ENCODE measurements around the gene MAP4K2.

MAP4K2 gene

DNA sequence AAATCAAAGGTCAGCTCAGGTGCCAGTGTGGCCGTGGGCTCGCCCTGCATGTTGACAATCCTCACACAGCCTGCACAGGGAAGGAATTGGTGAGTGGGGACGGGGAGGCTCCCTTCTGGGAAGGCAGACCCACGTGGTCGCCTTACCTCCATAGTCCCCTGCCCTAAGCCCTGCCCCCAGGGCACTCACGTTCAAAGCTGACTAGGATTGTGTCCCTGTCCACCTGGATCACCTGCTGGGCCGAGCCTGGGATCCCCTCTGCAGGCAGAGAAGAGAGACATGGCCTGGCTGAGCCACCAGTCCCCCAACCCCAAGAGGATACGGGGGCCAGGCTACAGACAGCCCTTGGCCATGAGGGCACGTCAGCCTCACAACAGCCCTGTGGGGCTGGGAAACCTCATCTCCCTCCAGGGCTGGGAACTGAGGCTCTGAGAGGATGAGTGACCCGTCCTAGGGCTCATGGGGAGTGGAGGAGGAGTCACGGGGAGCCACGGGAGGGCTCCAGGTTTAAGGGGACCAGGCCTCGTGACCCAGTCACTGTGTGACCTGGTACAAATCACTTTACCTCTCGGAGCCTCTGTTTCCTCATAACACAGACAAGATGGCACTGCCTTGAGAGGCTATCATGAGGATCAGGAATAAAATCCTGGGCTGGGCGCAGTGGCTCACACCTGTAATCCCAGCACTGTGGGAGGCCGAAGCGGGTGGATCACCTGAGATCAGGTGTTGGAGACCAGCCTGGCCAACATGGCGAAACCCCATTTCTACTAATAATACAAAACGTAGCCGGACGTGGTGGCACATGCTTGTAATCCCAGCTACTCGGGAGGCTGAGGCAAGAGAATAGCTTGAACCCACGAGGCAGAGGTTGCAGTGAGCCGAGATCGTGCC is 12.6 kb downstream of the MAP4K2 start:
- no peak for TF ChIP-seq RARB (CRISPR knock-in tag; IDR thresholded peaks at IDR 0.05)
- no peak for TF ChIP-seq ZNF70 (CRISPR knock-in tag; IDR thresholded peaks at IDR 0.05)
- no peak for TF ChIP-seq ZC3H10 (CRISPR knock-in tag; IDR thresholded peaks at IDR 0.05)
- TF ChIP-seq, protein P1, sequence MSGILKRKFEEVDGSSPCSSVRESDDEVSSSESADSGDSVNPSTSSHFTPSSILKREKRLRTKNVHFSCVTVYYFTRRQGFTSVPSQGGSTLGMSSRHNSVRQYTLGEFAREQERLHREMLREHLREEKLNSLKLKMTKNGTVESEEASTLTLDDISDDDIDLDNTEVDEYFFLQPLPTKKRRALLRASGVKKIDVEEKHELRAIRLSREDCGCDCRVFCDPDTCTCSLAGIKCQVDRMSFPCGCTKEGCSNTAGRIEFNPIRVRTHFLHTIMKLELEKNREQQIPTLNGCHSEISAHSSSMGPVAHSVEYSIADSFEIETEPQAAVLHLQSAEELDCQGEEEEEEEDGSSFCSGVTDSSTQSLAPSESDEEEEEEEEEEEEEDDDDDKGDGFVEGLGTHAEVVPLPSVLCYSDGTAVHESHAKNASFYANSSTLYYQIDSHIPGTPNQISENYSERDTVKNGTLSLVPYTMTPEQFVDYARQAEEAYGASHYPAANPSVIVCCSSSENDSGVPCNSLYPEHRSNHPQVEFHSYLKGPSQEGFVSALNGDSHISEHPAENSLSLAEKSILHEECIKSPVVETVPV (CRISPR knock-in tag; IDR thresholded peaks at IDR 0.05), result no peak
- TF ChIP-seq PPARA (CRISPR knock-in tag; IDR thresholded peaks at IDR 0.05; ENCODE audit: borderline replicate concordance), result no peak
- no peak for ATAC-seq

DNA sequence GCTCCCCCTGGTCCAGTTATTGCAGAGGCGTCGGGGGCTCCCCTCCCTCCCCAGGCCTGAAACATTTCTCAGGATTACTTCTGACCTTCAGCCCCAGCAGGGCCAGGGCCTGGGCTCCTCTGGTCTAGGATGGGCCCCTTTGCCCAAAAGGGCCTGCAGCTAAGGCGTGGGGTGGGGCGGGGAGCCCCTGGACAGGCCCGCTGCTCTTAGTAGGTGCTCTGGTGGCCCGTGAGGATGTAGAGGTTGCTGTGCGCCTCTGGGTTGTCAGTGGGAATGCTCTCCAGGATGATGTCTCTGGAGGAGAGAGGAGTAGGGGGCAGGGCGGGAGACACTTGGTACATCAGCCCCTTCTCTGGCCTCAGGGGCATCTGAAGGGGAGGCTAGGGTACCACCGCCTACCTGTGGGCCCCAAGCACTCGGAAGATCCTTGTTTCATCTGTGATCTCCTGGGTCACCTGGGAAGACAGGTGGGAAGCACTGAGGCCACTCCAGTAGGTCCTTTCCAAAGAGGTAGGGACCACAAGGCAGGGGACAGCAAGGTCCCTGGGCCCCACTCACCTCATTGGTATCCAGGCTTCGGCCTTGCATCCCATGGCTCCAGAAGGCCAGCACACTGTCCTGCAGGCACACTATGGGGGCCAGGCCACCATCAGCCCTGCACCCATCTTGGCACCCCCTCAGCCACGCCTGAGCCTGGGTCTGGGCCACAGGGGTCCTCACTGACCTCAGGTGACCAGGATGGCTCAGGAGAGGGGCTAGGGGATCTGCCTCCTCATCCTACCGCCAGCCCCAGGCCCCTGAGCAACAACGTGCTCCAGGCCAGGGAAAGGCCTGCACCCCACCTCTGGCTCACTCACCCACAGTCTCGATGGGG is 13.4 kb downstream of the MAP4K2 start:
- ATAC-seq, result no peak
- TF ChIP-seq ESRRG (CRISPR knock-in tag; IDR thresholded peaks at IDR 0.05) (no peak), ZNF70 (CRISPR knock-in tag; IDR thresholded peaks at IDR 0.05) (no peak), ZC3H10 (CRISPR knock-in tag; IDR thresholded peaks at IDR 0.05) (no peak), ZNF565 (CRISPR knock-in tag; conservative IDR thresholded peaks at IDR 0.05; ENCODE audit: low read depth) (no peak), ISL1 (CRISPR knock-in tag; IDR thresholded peaks at IDR 0.05) (no peak), GLIS3 (CRISPR knock-in tag; IDR thresholded peaks at IDR 0.05) (no peak)
- TF ChIP-seq, protein P1 (CRISPR knock-in tag; IDR thresholded peaks at IDR 0.05), result no peak
- TF ChIP-seq, protein P2, sequence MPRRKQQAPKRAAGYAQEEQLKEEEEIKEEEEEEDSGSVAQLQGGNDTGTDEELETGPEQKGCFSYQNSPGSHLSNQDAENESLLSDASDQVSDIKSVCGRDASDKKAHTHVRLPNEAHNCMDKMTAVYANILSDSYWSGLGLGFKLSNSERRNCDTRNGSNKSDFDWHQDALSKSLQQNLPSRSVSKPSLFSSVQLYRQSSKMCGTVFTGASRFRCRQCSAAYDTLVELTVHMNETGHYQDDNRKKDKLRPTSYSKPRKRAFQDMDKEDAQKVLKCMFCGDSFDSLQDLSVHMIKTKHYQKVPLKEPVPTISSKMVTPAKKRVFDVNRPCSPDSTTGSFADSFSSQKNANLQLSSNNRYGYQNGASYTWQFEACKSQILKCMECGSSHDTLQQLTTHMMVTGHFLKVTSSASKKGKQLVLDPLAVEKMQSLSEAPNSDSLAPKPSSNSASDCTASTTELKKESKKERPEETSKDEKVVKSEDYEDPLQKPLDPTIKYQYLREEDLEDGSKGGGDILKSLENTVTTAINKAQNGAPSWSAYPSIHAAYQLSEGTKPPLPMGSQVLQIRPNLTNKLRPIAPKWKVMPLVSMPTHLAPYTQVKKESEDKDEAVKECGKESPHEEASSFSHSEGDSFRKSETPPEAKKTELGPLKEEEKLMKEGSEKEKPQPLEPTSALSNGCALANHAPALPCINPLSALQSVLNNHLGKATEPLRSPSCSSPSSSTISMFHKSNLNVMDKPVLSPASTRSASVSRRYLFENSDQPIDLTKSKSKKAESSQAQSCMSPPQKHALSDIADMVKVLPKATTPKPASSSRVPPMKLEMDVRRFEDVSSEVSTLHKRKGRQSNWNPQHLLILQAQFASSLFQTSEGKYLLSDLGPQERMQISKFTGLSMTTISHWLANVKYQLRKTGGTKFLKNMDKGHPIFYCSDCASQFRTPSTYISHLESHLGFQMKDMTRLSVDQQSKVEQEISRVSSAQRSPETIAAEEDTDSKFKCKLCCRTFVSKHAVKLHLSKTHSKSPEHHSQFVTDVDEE (CRISPR knock-in tag; IDR thresholded peaks at IDR 0.05), result no peak
- TF ChIP-seq, protein P3, sequence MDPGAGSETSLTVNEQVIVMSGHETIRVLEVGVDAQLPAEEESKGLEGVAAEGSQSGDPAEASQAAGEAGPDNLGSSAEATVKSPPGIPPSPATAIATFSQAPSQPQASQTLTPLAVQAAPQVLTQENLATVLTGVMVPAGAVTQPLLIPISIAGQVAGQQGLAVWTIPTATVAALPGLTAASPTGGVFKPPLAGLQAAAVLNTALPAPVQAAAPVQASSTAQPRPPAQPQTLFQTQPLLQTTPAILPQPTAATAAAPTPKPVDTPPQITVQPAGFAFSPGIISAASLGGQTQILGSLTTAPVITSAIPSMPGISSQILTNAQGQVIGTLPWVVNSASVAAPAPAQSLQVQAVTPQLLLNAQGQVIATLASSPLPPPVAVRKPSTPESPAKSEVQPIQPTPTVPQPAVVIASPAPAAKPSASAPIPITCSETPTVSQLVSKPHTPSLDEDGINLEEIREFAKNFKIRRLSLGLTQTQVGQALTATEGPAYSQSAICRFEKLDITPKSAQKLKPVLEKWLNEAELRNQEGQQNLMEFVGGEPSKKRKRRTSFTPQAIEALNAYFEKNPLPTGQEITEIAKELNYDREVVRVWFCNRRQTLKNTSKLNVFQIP (CRISPR knock-in tag; IDR thresholded peaks at IDR 0.05; ENCODE audit: borderline replicate concordance, low read depth), result no peak

DNA sequence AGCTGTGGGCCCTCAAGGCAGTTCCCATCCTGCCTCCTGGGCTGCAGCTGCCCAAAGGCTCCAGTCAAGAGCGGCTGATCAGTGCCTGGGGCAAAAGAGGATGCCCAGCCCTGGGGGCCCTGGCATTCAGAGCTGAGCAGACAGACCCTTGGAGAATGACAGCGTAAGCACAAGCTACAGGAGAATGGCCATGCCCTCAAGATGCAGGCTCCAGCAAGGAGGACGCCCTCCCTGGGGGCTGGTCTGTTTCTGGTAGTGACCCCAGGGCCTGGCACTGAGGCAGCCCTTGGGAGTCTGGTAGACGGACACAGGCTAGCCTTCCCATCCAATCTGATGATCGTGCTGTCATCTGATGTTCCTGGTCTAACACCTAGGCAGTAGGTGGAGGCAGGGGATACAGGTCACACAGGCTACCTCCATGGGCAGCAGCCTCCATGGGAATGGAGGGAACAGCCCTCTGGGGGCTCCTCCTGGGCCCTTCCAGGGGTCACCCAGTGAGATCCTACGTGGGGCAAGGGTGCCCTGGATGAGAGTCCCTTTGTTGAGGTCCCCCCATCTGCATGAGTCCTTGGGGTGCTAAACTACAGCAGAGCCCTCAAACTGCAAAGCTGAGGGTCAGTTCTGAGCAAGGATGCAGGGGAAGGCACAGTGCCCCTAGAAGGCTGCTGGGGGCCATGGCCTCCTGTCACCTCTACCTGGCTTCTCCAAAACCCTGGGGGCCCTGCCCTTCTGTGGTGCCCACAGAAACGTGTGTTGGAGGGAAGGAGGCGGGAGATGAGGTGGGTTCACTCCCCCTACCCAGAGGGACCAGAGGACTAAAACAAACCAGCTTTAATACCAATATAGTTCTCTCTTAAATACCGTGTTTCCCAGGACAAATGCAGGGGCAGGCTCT is 14.4 kb downstream of the MAP4K2 start:
- no peak for TF ChIP-seq ZFP3 (CRISPR knock-in tag; IDR thresholded peaks at IDR 0.05)
- TF ChIP-seq ESRRG (CRISPR knock-in tag; IDR thresholded peaks at IDR 0.05), result no peak
- no peak for TF ChIP-seq PPARA (CRISPR knock-in tag; IDR thresholded peaks at IDR 0.05; ENCODE audit: borderline replicate concordance)
- no peak for TF ChIP-seq BACH2 (CRISPR knock-in tag; IDR thresholded peaks at IDR 0.05; ENCODE audit: borderline replicate concordance)
- TF ChIP-seq, protein P3 (CRISPR knock-in tag; IDR thresholded peaks at IDR 0.05; ENCODE audit: borderline replicate concordance, low read depth), result no peak
- TF ChIP-seq ARNTL (CRISPR knock-in tag; IDR thresholded peaks at IDR 0.05; ENCODE audit: borderline replicate concordance, low read depth), result no peak
- TF ChIP-seq, protein P4, sequence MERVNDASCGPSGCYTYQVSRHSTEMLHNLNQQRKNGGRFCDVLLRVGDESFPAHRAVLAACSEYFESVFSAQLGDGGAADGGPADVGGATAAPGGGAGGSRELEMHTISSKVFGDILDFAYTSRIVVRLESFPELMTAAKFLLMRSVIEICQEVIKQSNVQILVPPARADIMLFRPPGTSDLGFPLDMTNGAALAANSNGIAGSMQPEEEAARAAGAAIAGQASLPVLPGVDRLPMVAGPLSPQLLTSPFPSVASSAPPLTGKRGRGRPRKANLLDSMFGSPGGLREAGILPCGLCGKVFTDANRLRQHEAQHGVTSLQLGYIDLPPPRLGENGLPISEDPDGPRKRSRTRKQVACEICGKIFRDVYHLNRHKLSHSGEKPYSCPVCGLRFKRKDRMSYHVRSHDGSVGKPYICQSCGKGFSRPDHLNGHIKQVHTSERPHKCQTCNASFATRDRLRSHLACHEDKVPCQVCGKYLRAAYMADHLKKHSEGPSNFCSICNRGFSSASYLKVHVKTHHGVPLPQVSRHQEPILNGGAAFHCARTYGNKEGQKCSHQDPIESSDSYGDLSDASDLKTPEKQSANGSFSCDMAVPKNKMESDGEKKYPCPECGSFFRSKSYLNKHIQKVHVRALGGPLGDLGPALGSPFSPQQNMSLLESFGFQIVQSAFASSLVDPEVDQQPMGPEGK (CRISPR knock-in tag; IDR thresholded peaks at IDR 0.05; ENCODE audit: borderline replicate concordance), result no peak
- TF ChIP-seq SNAI2 (CRISPR knock-in tag; IDR thresholded peaks at IDR 0.05), result no peak
- TF ChIP-seq, protein P5, sequence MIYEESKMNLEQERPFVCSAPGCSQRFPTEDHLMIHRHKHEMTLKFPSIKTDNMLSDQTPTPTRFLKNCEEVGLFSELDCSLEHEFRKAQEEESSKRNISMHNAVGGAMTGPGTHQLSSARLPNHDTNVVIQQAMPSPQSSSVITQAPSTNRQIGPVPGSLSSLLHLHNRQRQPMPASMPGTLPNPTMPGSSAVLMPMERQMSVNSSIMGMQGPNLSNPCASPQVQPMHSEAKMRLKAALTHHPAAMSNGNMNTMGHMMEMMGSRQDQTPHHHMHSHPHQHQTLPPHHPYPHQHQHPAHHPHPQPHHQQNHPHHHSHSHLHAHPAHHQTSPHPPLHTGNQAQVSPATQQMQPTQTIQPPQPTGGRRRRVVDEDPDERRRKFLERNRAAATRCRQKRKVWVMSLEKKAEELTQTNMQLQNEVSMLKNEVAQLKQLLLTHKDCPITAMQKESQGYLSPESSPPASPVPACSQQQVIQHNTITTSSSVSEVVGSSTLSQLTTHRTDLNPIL (CRISPR knock-in tag; IDR thresholded peaks at IDR 0.05; ENCODE audit: low read depth), result no peak
- no peak for TF ChIP-seq ZNF70 (CRISPR knock-in tag; IDR thresholded peaks at IDR 0.05)
- no peak for ATAC-seq
